Small intestine (tissue), 7 donors: Measurements from ENCODE around the gene GAREM2. TPM values are rescaled to one million over a fixed set of nuclear protein-coding genes. Genes with fewer than 3 reads are reported as not detected.

Experiments used
- DNase-seq, 2 donors: peaks; one replicate each; pipeline versions ENCODE4 v3.0.0 to v3.0.0-alpha.2; 2013
- FAIRE-seq: peaks from 2 replicates; lab custom pipeline; 2012; peaks lifted over from hg19 to GRCh38; lab: Jason Lieb, UNC
- H3K27ac ChIP-seq, 3 donors: one replicate each; pipeline ENCODE4 v1.5.1; 2013; ENCODE audit warnings: low read length in 2 of 3, mild to moderate bottlenecking in 2 of 3, control low read depth in 1 of 3, inconsistent platforms in 1 of 3, low read depth in 1 of 3, moderate library complexity in 1 of 3
- H3K27me3 ChIP-seq, 3 donors: one replicate each; pipeline ENCODE4 v1.6.1; 2013; ENCODE audit warnings: low read length in 3 of 3, inconsistent platforms in 1 of 3; ENCODE audit not compliant: control insufficient read depth in 3 of 3, insufficient read depth in 3 of 3
- H3K36me3 ChIP-seq, 3 donors: one replicate each; pipeline ENCODE4 v1.6.1; 2013; ENCODE audit warnings: low read length in 3 of 3, inconsistent platforms in 1 of 3, low read depth in 1 of 3, mild to moderate bottlenecking in 1 of 3, moderate library complexity in 1 of 3; ENCODE audit not compliant: control insufficient read depth in 3 of 3, insufficient read depth in 2 of 3
- H3K4me1 ChIP-seq, 3 donors: one replicate each; pipeline ENCODE4 v1.6.1; 2013; ENCODE audit warnings: low read length in 2 of 3, inconsistent platforms in 1 of 3, low read depth in 1 of 3, mild to moderate bottlenecking in 1 of 3, moderate library complexity in 1 of 3; ENCODE audit not compliant: control insufficient read depth in 3 of 3, insufficient read depth in 2 of 3
- H3K4me3 ChIP-seq, 3 donors: one replicate each; pipeline ENCODE4 v1.5.1; 2013; ENCODE audit warnings: low read length in 3 of 3, control low read depth in 1 of 3, inconsistent platforms in 1 of 3, low read depth in 1 of 3, mild to moderate bottlenecking in 1 of 3, moderate library complexity in 1 of 3
- H3K9me3 ChIP-seq, 2 donors: one replicate each; pipeline ENCODE4 v1.6.1; 2013; ENCODE audit warnings: low read depth in 1 of 2, low read length in 1 of 2; ENCODE audit not compliant: control insufficient read depth in 2 of 2, insufficient read depth in 1 of 2
- WGBS, 3 donors: extraction: QIAGEN DNeasy Blood & Tissue Kit; methylation state at CpG; one replicate each; pipeline ENCODE4 v1.1.7; 2013; 5-methylcytosine and 5-hydroxymethylcytosine counted together
- polyA plus RNA-seq, 4 donors: library from polyadenylated mRNA; stranded (reverse) in 3 of 4; unstranded in 1 of 4; fragments of 200-250 nt in 3 of 4; fragments of 120-200 nt in 1 of 4; gene quantifications; one replicate each; pipeline versions ENCODE4 v1.2.1 to v1.2.3, GENCODE V29; 2013
- donor health status: healthy with polysubstance abuse.
- donor health status: control.
- donor health status: control.
- donor health status: Bipolar disorder and iron deficiency.
- donor health status: healthy.

GAREM2 gene
- polyA plus RNA-seq, 4 donors, result 0.22 to 1.2 (median 0.82) TPM

- H3K9me3 ChIP-seq, result no peaks in the 10 kb centered on the region
- H3K27ac ChIP-seq, result no peak overlapping the region
- FAIRE-seq, result no peak
- peaks cover 0 to 7% (median 2%) of the 10 kb centered on the region in 3 donors for H3K36me3 ChIP-seq
- H3K4me1 ChIP-seq, result no peaks in the 10 kb centered on the region
- 90 to 92% (median 92%) methylated on average over 18 of the region's 18 CpGs for WGBS, 3 donors
- no peaks in the 10 kb centered on the region for H3K27me3 ChIP-seq
- H3K4me3 ChIP-seq, result no peak overlapping the region
- DNase-seq, result no peak
Observed at GRCh38 chr2:26141145-26141769, 31.6 kb upstream of the GAREM2 start.

DNA sequence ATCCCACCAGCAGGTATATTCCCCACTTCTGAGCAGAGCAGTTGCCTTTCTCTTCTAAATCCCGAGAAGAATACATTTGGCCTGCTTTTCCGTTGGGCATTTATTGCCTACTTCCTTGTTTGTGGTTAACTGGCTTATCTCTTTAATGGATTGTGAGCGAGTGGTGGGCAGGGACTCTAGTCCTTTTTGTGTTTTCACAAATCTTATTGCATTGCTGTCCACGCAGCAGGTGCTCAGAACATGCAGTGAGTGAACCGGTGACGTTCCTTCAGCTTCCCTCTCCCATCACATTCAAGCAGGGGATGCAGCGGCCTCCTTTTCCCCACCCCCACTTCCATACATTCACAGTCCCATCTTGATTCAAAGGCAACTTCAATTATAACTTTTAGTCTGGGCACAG is 28.9 kb upstream of the GAREM2 start:
- no peaks in the 10 kb centered on the region for H3K27me3 ChIP-seq
- DNase-seq (peak; percentile 64 to 69), FAIRE-seq (no peak)
- H3K4me3 ChIP-seq, result no peak overlapping the region
- peaks cover 0 to 4% (median 0%) of the 10 kb centered on the region in 3 donors for H3K36me3 ChIP-seq
- no peaks in the 10 kb centered on the region for H3K4me1 ChIP-seq
- peak overlapping the region; percentile 13 to 76 (median 16) for H3K27ac ChIP-seq
- WGBS, 3 donors, result 10 to 44% (median 29%) methylated on average over 7 of the region's 7 CpGs
- no peaks in the 10 kb centered on the region for H3K9me3 ChIP-seq

DNA sequence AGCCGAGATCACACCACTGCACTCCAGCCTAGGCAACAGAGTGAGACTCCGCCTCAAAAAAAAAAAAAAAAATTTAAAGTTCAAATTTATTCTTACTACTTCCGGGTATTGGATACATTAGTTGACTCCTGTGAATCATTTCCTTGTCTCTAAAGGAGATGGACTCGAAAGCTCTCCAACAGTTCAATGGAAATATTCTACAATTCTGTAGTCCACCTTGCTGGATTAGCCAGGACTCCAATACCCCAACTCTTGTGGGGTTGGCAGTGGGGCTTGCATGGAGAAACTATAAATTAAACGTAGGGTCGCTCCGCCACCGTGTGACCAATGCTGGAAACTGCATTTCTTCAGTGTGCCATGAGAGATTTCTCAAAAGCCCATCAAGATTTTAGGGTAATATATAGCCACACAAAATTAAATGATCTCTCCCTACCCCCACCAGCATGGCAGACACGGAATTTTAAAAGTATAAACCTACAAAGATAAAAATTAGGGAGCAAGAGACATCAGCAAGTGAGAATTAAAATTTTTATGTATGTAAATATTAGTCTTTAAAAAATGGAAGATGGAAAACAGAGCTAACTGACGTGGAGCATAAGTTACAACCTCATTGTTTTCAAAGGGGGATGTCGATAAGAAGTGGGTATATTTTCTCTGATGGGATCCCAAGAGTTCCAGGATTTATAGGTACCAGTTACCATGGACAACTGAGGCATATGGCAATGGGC is 27.8 kb upstream of the GAREM2 start:
- H3K4me3 ChIP-seq, result no peak overlapping the region
- peaks cover 0 to 4% (median 0%) of the 10 kb centered on the region in 3 donors for H3K36me3 ChIP-seq
- no peak for FAIRE-seq
- H3K4me1 ChIP-seq, result no peaks in the 10 kb centered on the region
- DNase-seq, result peak; percentile 62 to 72
- H3K27me3 ChIP-seq, result peaks cover 0 to under 1% (median 0%) of the 10 kb centered on the region in 3 donors
- 11 to 22% (median 15%) methylated on average over 11 of the region's 11 CpGs for WGBS, 3 donors
- no peak overlapping the region for H3K27ac ChIP-seq
- no peaks in the 10 kb centered on the region for H3K9me3 ChIP-seq

GRCh38 chr2:26148501-26148900 is 24.4 kb upstream of the GAREM2 start:
- Histone ChIP-seq H3K27me3 (peaks cover 0 to 2% (median 0%) of the 10 kb centered on the region in 3 donors), H3K4me1 (no peaks in the 10 kb centered on the region), H3K27ac (no peak overlapping the region), H3K4me3 (no peak overlapping the region), H3K36me3 (no peaks in the 10 kb centered on the region), H3K9me3 (no peaks in the 10 kb centered on the region)
- FAIRE-seq (no peak), DNase-seq (no peak)
- WGBS, 3 donors, result 29 to 43% (median 42%) methylated on average over 2 of the region's 2 CpGs

DNA sequence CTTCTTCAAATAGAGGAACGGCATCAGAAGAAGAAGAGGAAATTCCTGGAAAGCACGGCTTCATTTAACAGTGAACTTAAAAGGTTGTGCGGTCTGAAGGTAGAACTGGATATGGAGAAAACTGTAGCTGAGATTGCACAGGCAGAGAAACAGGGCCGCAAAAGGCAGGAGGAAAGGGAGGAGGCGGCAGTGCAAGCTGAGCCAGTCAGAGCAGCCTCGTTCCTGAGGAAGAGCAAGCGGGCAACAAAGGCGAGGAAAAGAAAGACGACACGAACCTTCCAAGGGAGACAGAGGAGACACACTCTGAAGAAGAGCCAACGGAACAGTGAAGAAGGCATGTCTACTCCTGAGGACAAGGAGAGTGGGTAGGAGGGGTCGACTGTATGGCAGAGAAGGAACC is 22.6 kb upstream of the GAREM2 start:
- no peak overlapping the region for H3K27ac ChIP-seq
- WGBS, 3 donors, result 81 to 82% (median 81%) methylated on average over 12 of the region's 12 CpGs
- no peak overlapping the region for H3K4me3 ChIP-seq
- peaks cover 0 to 2% (median 0%) of the 10 kb centered on the region in 3 donors for H3K27me3 ChIP-seq
- FAIRE-seq (no peak), DNase-seq (no peak)
- no peaks in the 10 kb centered on the region for H3K4me1 ChIP-seq
- no peaks in the 10 kb centered on the region for H3K9me3 ChIP-seq
- H3K36me3 ChIP-seq, result no peaks in the 10 kb centered on the region

DNA sequence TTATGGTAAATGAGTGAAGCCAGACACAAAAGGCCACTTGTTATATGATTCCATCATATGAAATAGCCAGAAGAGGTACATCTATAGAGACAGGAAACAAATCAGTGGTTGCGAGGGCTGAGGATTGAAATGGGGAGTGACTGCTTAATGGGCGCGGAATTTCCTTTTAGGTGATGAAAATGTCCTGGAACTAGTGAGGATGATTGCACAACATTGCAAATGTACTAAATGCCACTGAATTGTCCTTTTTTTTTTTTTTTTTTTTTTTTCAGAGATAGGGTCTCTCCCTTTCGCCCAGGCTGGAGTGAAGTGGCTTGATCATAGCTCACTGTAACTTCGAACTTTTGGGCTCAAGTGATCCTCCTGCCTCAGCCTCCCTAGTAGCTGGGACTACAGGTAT is 15.3 kb upstream of the GAREM2 start:
- no peak for DNase-seq
- Histone ChIP-seq H3K36me3 (no peaks in the 10 kb centered on the region), H3K4me3 (no peak overlapping the region), H3K27ac (no peak overlapping the region), H3K27me3 (no peaks in the 10 kb centered on the region), H3K4me1 (no peaks in the 10 kb centered on the region), H3K9me3 (no peaks in the 10 kb centered on the region)
- 95 to 97% (median 96%) methylated on average over 5 of the region's 5 CpGs for WGBS, 3 donors
- FAIRE-seq, result no peak

GRCh38 chr2:26161926-26162325 is 11.0 kb upstream of the GAREM2 start:
- WGBS, 3 donors, result 90 to 94% (median 93%) methylated on average over 7 of the region's 7 CpGs
- H3K27ac ChIP-seq, result no peak overlapping the region
- H3K36me3 ChIP-seq, result no peaks in the 10 kb centered on the region
- DNase-seq, result no peak
- no peaks in the 10 kb centered on the region for H3K9me3 ChIP-seq
- H3K4me1 ChIP-seq, result peaks cover 0 to 8% (median 0%) of the 10 kb centered on the region in 3 donors
- FAIRE-seq, result no peak
- H3K4me3 ChIP-seq, result no peak overlapping the region
- no peaks in the 10 kb centered on the region for H3K27me3 ChIP-seq

DNA sequence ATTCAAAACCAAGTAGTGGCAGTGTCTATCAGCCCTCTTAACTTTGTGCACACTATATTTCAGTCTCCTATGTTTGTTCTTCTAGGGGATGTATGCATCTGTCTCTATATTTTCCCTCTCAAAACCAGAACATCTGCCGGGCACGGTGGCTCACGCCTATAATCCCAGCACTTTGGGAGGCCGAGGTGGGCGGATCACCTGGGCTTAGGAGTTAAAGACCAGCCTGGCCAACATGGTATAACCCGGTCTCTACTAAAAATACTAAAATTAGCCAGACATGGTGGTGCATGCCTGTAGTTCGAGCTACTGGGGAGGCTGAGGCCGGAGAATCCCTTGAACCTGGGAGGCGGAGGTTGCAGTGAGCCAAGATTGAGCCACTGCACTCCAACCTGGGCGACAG is 9.9 kb upstream of the GAREM2 start:
- FAIRE-seq (no peak), DNase-seq (no peak)
- no peaks in the 10 kb centered on the region for H3K27me3 ChIP-seq
- WGBS, 3 donors, result 91 to 94% (median 93%) methylated on average over 10 of the region's 10 CpGs
- H3K9me3 ChIP-seq, result no peaks in the 10 kb centered on the region
- peaks cover 0 to 8% (median 0%) of the 10 kb centered on the region in 3 donors for H3K4me1 ChIP-seq
- H3K4me3 ChIP-seq, result no peak overlapping the region
- H3K36me3 ChIP-seq, result no peaks in the 10 kb centered on the region
- H3K27ac ChIP-seq, result no peak overlapping the region
